GM23248 (cell line): ENCODE measurements around the gene CHMP4A. TPM values are rescaled to one million over a fixed set of nuclear protein-coding genes. Genes with fewer than 3 reads are reported as not detected.
A peak's percentile ranks its signal among the peaks of the same experiment; 100 is the strongest.

Experiments
- DNase-seq: peaks from one replicate; pipeline ENCODE4 v3.0.0-alpha.2; 2015
- H2AFZ ChIP-seq: fragments of 200-600 bp; sonication (generic); 2 replicates; pipeline ENCODE4 v1.6.1; 2016; ENCODE audit warnings: antibody characterized with exemption
- H3F3A ChIP-seq: fragments of 200-600 bp; sonication (generic); 2 replicates; pipeline ENCODE4 v1.6.1; 2016; ENCODE audit warnings: mild to moderate bottlenecking, antibody characterized with exemption, mixed run types; ENCODE audit not compliant: insufficient read depth
- H3K27ac ChIP-seq: fragments of 200-600 bp; sonication (generic); 2 replicates; pipeline ENCODE4 v1.5.1; 2016; ENCODE audit warnings: mild to moderate bottlenecking
- H3K27me3 ChIP-seq: fragments of 200-600 bp; sonication (generic); replicated peaks from 2 replicates; pipeline ENCODE4 v1.6.1; 2016; ENCODE audit warnings: mild to moderate bottlenecking; ENCODE audit not compliant: insufficient read depth
- H3K36me3 ChIP-seq: fragments of 200-600 bp; sonication (generic); 2 replicates; pipeline ENCODE4 v1.6.1; 2016; ENCODE audit warnings: low read depth, mild to moderate bottlenecking
- H3K4me1 ChIP-seq: fragments of 200-600 bp; sonication (generic); 2 replicates; pipeline ENCODE4 v1.6.1; 2016; ENCODE audit warnings: mild to moderate bottlenecking; ENCODE audit not compliant: insufficient read depth
- H3K4me2 ChIP-seq: fragments of 200-600 bp; sonication (generic); one replicate; pipeline ENCODE4 v1.6.1; 2016; ENCODE audit warnings: mild to moderate bottlenecking; ENCODE audit not compliant: unreplicated experiment
- H3K4me3 ChIP-seq: fragments of 200-600 bp; sonication (generic); 2 replicates; pipeline ENCODE4 v1.5.1; 2016; ENCODE audit warnings: mild to moderate bottlenecking
- H3K79me2 ChIP-seq: fragments of 200-600 bp; sonication (generic); 2 replicates; pipeline ENCODE4 v1.6.1; 2016; ENCODE audit warnings: mild to moderate bottlenecking; ENCODE audit not compliant: insufficient read depth
- H3K9ac ChIP-seq: fragments of 200-600 bp; sonication (generic); 2 replicates; pipeline ENCODE4 v1.6.1; 2016; ENCODE audit warnings: mild to moderate bottlenecking
- H3K9me2 ChIP-seq: fragments of 200-600 bp; sonication (generic); 2 replicates; pipeline ENCODE4 v1.6.1; 2016; ENCODE audit warnings: mixed run types, mild to moderate bottlenecking, moderate library complexity; ENCODE audit not compliant: insufficient read depth
- H3K9me3 ChIP-seq: fragments of 200-600 bp; sonication (generic); one replicate; pipeline ENCODE4 v1.6.1; 2017; ENCODE audit warnings: low read depth
- H4K20me1 ChIP-seq: fragments of 200-600 bp; sonication (generic); 2 replicates; pipeline ENCODE4 v1.6.0; 2016; ENCODE audit not compliant: insufficient read depth
- EZH2 ChIP-seq: fragments of 200-600 bp; sonication (generic); IDR thresholded peaks from 2 replicates; pipeline ENCODE4 v1.6.1; 2018; ENCODE audit warnings: antibody characterized with exemption, mild to moderate bottlenecking; ENCODE audit not compliant: insufficient read depth, poor library complexity, severe bottlenecking
- EZH2phosphoT487 ChIP-seq: fragments of 200-600 bp; sonication (generic); IDR thresholded peaks from 2 replicates; pipeline ENCODE4 v1.6.1; 2018; ENCODE audit warnings: antibody characterized with exemption, moderate library complexity, mild to moderate bottlenecking, low read depth; ENCODE audit not compliant: insufficient read depth
- WGBS, 2 experiments: methylation state at CpG; one replicate each; pipeline ENCODE4 v1.1.6; 2015 to 2017; ENCODE audit warnings: low lambda C conversion rate in 2 of 2, low coverage in 1 of 2; ENCODE audit errors: missing lambda C conversion rate in 2 of 2; 5-methylcytosine and 5-hydroxymethylcytosine counted together
- in situ Hi-C: fragments of 300-500 bp; cut with MboI; formaldehyde crosslinking; loops from 2 replicates; pipeline ENCODE4 v1.15.0; 2020
- polyA plus RNA-seq: library from polyadenylated mRNA; unstranded; fragments of >200 nt; fragmentation: Nextera tagmentation; extraction: Ambion mirVana; gene quantifications from 2 replicates; pipeline ENCODE4 v1.2.1, GENCODE V29; 2016
- total RNA-seq: library from RNA; depleted of rRNA; stranded (reverse); fragments of >200 nt; shearing (Covaris generic); gene quantifications from 2 replicates; pipeline ENCODE4 v1.2.3, GENCODE V29; 2014

CHMP4A gene
- total and polyA plus RNA-seq, 2 experiments from 2014 or later, result 32.1 to 81.6 TPM

GRCh38 chr14:24183014-24183481 is 30.2 kb downstream of the CHMP4A start:
- DNase-seq, result no peak
- Histone ChIP-seq H3K9ac (no peak overlapping the region), H3K4me1 (peaks cover 17% of the 10 kb centered on the region), H3F3A (peaks cover 22% of the 10 kb centered on the region), H3K36me3 (peaks cover 25% of the 10 kb centered on the region; the same call in 1 of the 2 replicates), H3K27me3 (no peaks in the 10 kb centered on the region), H3K4me3 (no peak overlapping the region), H3K4me2 (no peak overlapping the region), H2AFZ (no peak overlapping the region), H3K79me2 (peaks cover 19% of the 10 kb centered on the region), H3K9me2 (no peaks in the 10 kb centered on the region), H3K9me3 (no peaks in the 10 kb centered on the region), H4K20me1 (no peaks in the 10 kb centered on the region), H3K27ac (no peak overlapping the region)
- in situ Hi-C loops, result no loop called here
- TF ChIP-seq EZH2, result no peak
- no peak for TF ChIP-seq EZH2phosphoT487
- 96 to 97% methylated on average over 10 to 15 of the region's 15 CpGs for WGBS, 2 experiments

- Histone ChIP-seq H3F3A (peaks cover 22% of the 10 kb centered on the region), H2AFZ (no peak overlapping the region), H3K9ac (no peak overlapping the region), H3K27ac (no peak overlapping the region), H4K20me1 (no peaks in the 10 kb centered on the region), H3K36me3 (peaks cover 25% of the 10 kb centered on the region; the same call in 1 of the 2 replicates), H3K4me2 (no peak overlapping the region), H3K4me3 (no peak overlapping the region), H3K9me2 (no peaks in the 10 kb centered on the region), H3K79me2 (peaks cover 12% of the 10 kb centered on the region), H3K27me3 (no peaks in the 10 kb centered on the region), H3K4me1 (peaks cover 10% of the 10 kb centered on the region), H3K9me3 (no peaks in the 10 kb centered on the region)
- in situ Hi-C loops, result no loop called here
- 91% methylated on average over 14 of the region's 14 CpGs for WGBS, 2 experiments
- TF ChIP-seq EZH2phosphoT487, result no peak
- TF ChIP-seq EZH2, result no peak
- DNase-seq, result no peak
These were observed 31.0 kb downstream of the CHMP4A start for GRCh38 chr14:24182110-24182882.

DNA sequence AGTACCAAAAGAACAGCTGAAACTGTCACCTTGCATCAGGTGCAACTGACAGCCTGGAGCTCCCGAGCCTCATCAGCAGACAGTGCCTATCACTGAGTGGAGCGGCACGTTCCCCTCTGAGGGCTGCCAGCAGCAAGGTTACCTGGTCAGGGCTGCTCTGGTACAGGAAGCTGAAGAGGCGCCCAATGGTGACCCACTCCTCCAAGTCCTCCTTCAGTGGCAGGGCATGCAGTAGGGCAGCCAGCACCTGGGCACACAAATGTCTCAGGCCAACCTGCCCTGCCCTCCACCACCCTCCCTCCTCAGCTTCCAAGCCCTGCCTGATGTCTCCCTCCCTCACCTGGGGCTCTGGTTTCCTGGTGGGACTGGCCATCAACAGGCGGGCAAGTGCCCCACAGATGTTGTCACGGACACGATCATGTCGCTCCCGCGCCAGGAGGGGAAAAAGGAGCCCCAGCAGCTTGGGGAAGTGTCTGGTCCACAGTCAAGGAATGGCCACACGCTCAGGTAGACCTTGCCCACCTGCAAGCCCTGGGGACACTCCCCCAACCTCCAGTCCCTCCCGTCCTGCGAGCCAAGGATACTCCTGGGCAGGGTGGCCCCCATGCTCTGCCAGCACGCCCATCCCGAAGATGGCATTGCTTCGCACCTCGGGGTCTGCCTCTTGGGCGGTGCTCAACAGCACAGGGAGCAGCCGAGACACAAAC is 31.8 kb downstream of the CHMP4A start:
- Histone ChIP-seq H3K9ac (no peak overlapping the region), H3F3A (peaks cover 22% of the 10 kb centered on the region), H3K27me3 (no peaks in the 10 kb centered on the region), H3K4me1 (peaks cover 9% of the 10 kb centered on the region; the same call in 1 of the 2 replicates), H3K4me2 (no peak overlapping the region), H2AFZ (no peak overlapping the region), H4K20me1 (no peaks in the 10 kb centered on the region), H3K9me2 (no peaks in the 10 kb centered on the region), H3K4me3 (no peak overlapping the region), H3K36me3 (peaks cover 28% of the 10 kb centered on the region; the same call in 1 of the 2 replicates), H3K9me3 (no peaks in the 10 kb centered on the region), H3K79me2 (peaks cover 4% of the 10 kb centered on the region), H3K27ac (no peak overlapping the region)
- no peak for TF ChIP-seq EZH2
- TF ChIP-seq EZH2phosphoT487, result no peak
- in situ Hi-C loops, result no loop called here
- WGBS, 2 experiments, result 90 to 95% methylated on average over 17 to 19 of the region's 19 CpGs
- DNase-seq, result no peak

DNA sequence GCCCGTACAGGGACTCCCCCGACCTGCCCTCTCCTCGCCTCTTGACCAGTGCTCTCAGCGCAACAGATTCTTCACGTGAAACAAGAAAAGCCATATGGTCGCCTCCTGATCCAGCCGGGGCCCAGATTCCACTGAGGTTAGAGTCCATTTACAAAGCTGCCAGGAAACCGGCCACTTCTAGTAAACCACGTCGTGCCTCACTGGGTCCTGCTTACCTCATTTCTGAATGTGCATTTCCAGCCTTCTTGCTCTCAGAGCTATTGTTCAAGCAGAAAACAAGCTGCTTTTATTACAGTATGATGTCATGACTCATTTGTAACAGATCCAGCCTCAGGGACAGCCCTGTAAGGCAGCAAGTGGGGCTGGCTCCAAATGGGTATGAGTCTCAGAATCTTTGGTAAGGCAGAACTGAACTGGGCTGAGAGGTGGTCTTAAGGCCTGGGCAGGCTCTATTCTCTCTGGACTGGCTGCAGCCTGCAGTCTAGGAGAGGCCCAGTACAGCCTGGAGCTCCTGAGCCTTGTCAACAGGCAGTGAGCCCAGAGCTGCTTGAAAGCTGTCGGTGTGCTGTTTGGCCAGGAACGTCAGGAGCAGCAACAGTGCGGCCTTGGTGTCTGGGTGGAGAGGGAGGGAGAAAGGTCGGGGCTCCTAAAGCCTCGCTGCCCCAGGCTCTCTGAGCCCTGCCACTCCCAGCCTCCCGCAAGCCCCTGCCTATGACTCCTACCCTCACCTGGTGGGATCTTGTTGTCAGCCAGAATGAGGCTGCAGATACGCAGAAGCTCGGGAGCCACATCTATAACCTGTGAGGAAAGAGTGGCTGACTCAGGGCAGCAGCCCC is 33.1 kb downstream of the CHMP4A start:
- in situ Hi-C loops, result no loop called here
- Histone ChIP-seq H3K4me2 (peak overlapping the region; percentile 21), H3K27ac (peak overlapping the region; percentile 86), H3K36me3 (peaks cover 28% of the 10 kb centered on the region; the same call in 1 of the 2 replicates), H3K9ac (peak overlapping the region; percentile 68), H3K9me2 (no peaks in the 10 kb centered on the region), H3K27me3 (no peaks in the 10 kb centered on the region), H3K79me2 (no peaks in the 10 kb centered on the region), H3K4me1 (peaks cover 9% of the 10 kb centered on the region; the same call in 1 of the 2 replicates), H3K4me3 (no peak overlapping the region), H3K9me3 (no peaks in the 10 kb centered on the region), H3F3A (peaks cover 22% of the 10 kb centered on the region), H2AFZ (no peak overlapping the region), H4K20me1 (no peaks in the 10 kb centered on the region)
- TF ChIP-seq EZH2, result no peak
- no peak for TF ChIP-seq EZH2phosphoT487
- WGBS, 2 experiments, result 51 to 56% methylated on average over 17 to 18 of the region's 18 CpGs
- DNase-seq, result peak; percentile 92
